ENCODE results near the gene SLC46A3.

The SLC46A3 gene

GRCh38 chr13:28658796-28659620, 59.8 kb downstream of the SLC46A3 start, which contains the start of gene POMP:
Gene POMP (plus strand): TSS chr13:28659130. CDS start chr13:28659185, 55 bp downstream.
- POLR2A ChIA-PET: interaction anchor here (0.6 to 1.5 kb wide), 5 partner anchors 13 to 170 kb away, joined by 3 to 4 read pairs (median 3); no protein-coding TSS in a partner anchor
- CTCF ChIA-PET: interaction anchor here (1.0 to 4.9 kb wide), 9 partner anchors 14 to 358 kb away, joined by 3 to 24 read pairs (median 4); no protein-coding TSS in a partner anchor
- peak; percentile 80 for DNase-seq (ENCODE audit: low read depth, low spot score)
- TF ChIP-seq CTCF (IDR thresholded peaks at IDR 0.05; ENCODE audit: insufficient read depth, low read length, missing control alignments): no peak
- peak within 1 kb of the TSS; percentile 97 for H3K4me3 ChIP-seq (ENCODE audit: low read depth, low read length)

- ChIA-PET POLR2A (interaction anchor here (1.0 to 1.5 kb wide), 3 partner anchors 19 to 169 kb away, joined by 3 to 4 read pairs (median 3); no protein-coding TSS in a partner anchor), CTCF (interaction anchor here (0.6 to 4.9 kb wide), 9 partner anchors 14 to 394 kb away, joined by 3 to 24 read pairs (median 4); no protein-coding TSS in a partner anchor)
- peak overlapping the region; percentile 97 for H3K4me3 ChIP-seq (ENCODE audit: low read depth, low read length)
- no peak for DNase-seq (ENCODE audit: low read depth, low spot score)
- no peak for TF ChIP-seq CTCF (IDR thresholded peaks at IDR 0.05; ENCODE audit: insufficient read depth, low read length, missing control alignments)
Observed at GRCh38 chr13:28658539-28658795, 60.3 kb downstream of the SLC46A3 start.

GRCh38 chr13:28657784-28658538, 60.8 kb downstream of the SLC46A3 start:
- POLR2A ChIA-PET: interaction anchor here (1.1 to 1.5 kb wide), 2 partner anchors 19 to 40 kb away, joined by 3 to 4 read pairs; no protein-coding TSS in a partner anchor
- no peak for TF ChIP-seq CTCF (IDR thresholded peaks at IDR 0.05; ENCODE audit: insufficient read depth, low read length, missing control alignments)
- DNase-seq (ENCODE audit: low read depth, low spot score): no peak
- CTCF ChIA-PET: interaction anchor here (0.6 to 4.9 kb wide), 9 partner anchors 9 to 393 kb away, joined by 3 to 24 read pairs (median 4); no protein-coding TSS in a partner anchor
- H3K4me3 ChIP-seq (ENCODE audit: low read depth, low read length): peak overlapping the region; percentile 97

GRCh38 chr13:28655561-28655960, 63.2 kb downstream of the SLC46A3 start:
- no peak for DNase-seq (ENCODE audit: low read depth, low spot score)
- CTCF ChIA-PET: interaction anchor here (0.7 to 2.4 kb wide), 6 partner anchors 11 to 331 kb away, joined by 3 to 19 read pairs (median 4); no protein-coding TSS in a partner anchor

GRCh38 chr13:28654276-28654675, 64.5 kb downstream of the SLC46A3 start:
- DNase-seq (ENCODE audit: low read depth, low spot score): no peak
- POLR2A ChIA-PET: no interaction called here
- CTCF ChIA-PET: interaction anchor here (2.4 kb wide), 1 partner anchor 330 kb away, joined by 19 read pairs; no protein-coding TSS in a partner anchor
- no peak for TF ChIP-seq CTCF (IDR thresholded peaks at IDR 0.05; ENCODE audit: insufficient read depth, low read length, missing control alignments)
- H3K4me3 ChIP-seq (ENCODE audit: low read depth, low read length): no peak overlapping the region

More at GRCh38 chr13:28655561-28655960, 63.2 kb downstream of the SLC46A3 start:
- TF ChIP-seq CTCF (IDR thresholded peaks at IDR 0.05; ENCODE audit: insufficient read depth, low read length, missing control alignments): no peak
- no peak overlapping the region for H3K4me3 ChIP-seq (ENCODE audit: low read depth, low read length)
- POLR2A ChIA-PET: interaction anchor here (0.5 to 1.1 kb wide), 2 partner anchors 73 to 205 kb away, joined by 3 to 7 read pairs; no protein-coding TSS in a partner anchor
